ENCODE data around the gene LONRF2. TPM values are rescaled to one million over a fixed set of nuclear protein-coding genes. Genes with fewer than 3 reads are reported as not detected.

Gene LONRF2
- total and polyA plus RNA-seq, 2 of the 4 experiments (the other 2 are of a cell fraction), result 0.19 to 0.54 TPM

DNA sequence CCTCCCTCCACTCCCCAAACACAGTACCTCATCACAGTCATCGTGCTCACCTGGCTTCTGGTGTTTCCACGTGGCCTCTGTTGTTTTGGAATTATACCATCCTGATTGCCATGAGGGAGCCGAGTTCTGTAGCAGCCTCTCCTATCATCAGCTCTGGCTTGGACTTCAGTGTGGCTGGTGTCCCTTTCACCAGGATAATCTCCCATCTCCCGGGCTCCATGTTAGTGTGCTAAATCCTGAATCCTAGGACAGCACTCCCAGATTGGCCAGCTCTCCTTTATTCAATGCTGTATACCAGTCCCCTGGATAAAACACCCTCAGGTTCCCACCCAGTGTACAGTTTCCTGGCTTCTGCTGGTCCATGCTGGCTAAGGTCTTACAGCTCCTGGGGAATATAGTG, 53.3 kb downstream of the LONRF2 start:
- Histone ChIP-seq H3K56ac (ENCODE audit: extremely low read depth, insufficient read depth, low read length) (no peak overlapping the region), H4K5ac (ENCODE audit: low read depth, low read length) (no peak overlapping the region), H2BK20ac (ENCODE audit: low read depth, low read length) (no peak overlapping the region), H4K8ac (ENCODE audit: low read depth in 2 of 2, low read length in 2 of 2) (no peak overlapping the region), H3K23ac (ENCODE audit: low read depth, low read length) (no peak overlapping the region), H3K27me3 (ENCODE audit: control insufficient read depth, insufficient read depth, low read length) (peaks cover 17% of the 10 kb centered on the region), H3K4me3 (ENCODE audit: insufficient read depth, low read depth, low read length) (no peak overlapping the region), H3K14ac (replicated peaks; ENCODE audit: low read depth, low read length) (no peak overlapping the region), H2BK120ac (ENCODE audit: low read depth, low read length) (no peak overlapping the region), H4K20me1 (ENCODE audit: insufficient read depth, low read length) (no peaks in the 10 kb centered on the region), H3K4me2 (ENCODE audit: low read depth, low read length) (no peak overlapping the region), H2AK5ac (ENCODE audit: low read depth, low read length) (no peak overlapping the region; the same call in 1 of the 2 replicates), H3K36me3 (ENCODE audit: control insufficient read depth, insufficient read depth, low read length) (no peaks in the 10 kb centered on the region), H3K9me1 (ENCODE audit: insufficient read depth, low read length) (no peaks in the 10 kb centered on the region; the same call in 1 of the 2 replicates), H2BK15ac (ENCODE audit: low read depth, low read length) (no peak overlapping the region), H2AFZ (replicated peaks; ENCODE audit: low read length, poor library complexity) (no peak overlapping the region), H3K4me1 (ENCODE audit: control insufficient read depth, insufficient read depth, low read length) (peaks cover 2% of the 10 kb centered on the region; the same call in 1 of the 2 replicates), H3K27ac (ENCODE audit: insufficient read depth, low read length) (no peak overlapping the region), H2AK9ac (replicated peaks; ENCODE audit: low read depth, low read length, poor library complexity) (no peak overlapping the region), H4K91ac (ENCODE audit: insufficient read depth, low read depth, low read length) (no peak overlapping the region), H2BK5ac (ENCODE audit: low read depth, low read length, poor library complexity, severe bottlenecking) (no peak overlapping the region), H3K4ac (ENCODE audit: low read depth, low read length) (no peak overlapping the region), H3K9ac (ENCODE audit: low read depth, low read length) (no peak overlapping the region), H3K79me1 (ENCODE audit: low read depth in 1 of 2, low read length in 2 of 2) (no peaks in the 10 kb centered on the region), H3K18ac (ENCODE audit: low read depth, low read length) (no peak overlapping the region), H3K9me3 (ENCODE audit: control insufficient read depth, insufficient read depth, low read length) (peaks cover 4% of the 10 kb centered on the region; the same call in 1 of the 2 replicates)
- dilution Hi-C loops (cut with HindIII; ENCODE audit: low sequenced_read_pairs, unreplicated experiment) (no loop called here), intact Hi-C loops (cut with micrococcal nuclease) (loop anchor here (10.0 kb wide), 1 partner anchor 1614 kb away; no protein-coding TSS in a partner anchor), in situ Hi-C loops (cut with MboI; ENCODE audit: low sequenced_read_pairs) (loop anchor here (25.0 kb wide), 1 partner anchor 1107 kb away; the partner anchor contains the start of genes LIPT1 and TSGA10)
- no peak for DNase-seq
- no peak for ATAC-seq (ENCODE audit: low read depth)
- WGBS, 2 experiments (ENCODE audit: extremely low coverage in 2 of 2, insufficient read length in 1 of 2), result 57% methylated on average over 1 of the region's 4 CpGs; no CpG with 5 or more reads in 1 of the 2 experiments
- ChIA-PET POLR2A (ENCODE audit: unreplicated experiment) (no interaction called here), CTCF (interaction anchor here (1.0 to 1.1 kb wide), 2 partner anchors 98 to 112 kb away, joined by 5 to 7 read pairs; no protein-coding TSS in a partner anchor)
- no TSS peak for BruUV-seq (replicated peaks)
- TF ChIP-seq MXI1 (IDR thresholded peaks at IDR 0.05; ENCODE audit: borderline replicate concordance, low read depth, low read length), result no peak
- no peak for TF ChIP-seq FOS (IDR thresholded peaks at IDR 0.05; ENCODE audit: low read depth, low read length)
- TF ChIP-seq NFE2L2 (IDR thresholded peaks at IDR 0.05; ENCODE audit: low read depth, low read length), result no peak
- TF ChIP-seq RFX5 (IDR thresholded peaks at IDR 0.05; ENCODE audit: low read depth, low read length), result no peak
- TF ChIP-seq, protein P1, sequence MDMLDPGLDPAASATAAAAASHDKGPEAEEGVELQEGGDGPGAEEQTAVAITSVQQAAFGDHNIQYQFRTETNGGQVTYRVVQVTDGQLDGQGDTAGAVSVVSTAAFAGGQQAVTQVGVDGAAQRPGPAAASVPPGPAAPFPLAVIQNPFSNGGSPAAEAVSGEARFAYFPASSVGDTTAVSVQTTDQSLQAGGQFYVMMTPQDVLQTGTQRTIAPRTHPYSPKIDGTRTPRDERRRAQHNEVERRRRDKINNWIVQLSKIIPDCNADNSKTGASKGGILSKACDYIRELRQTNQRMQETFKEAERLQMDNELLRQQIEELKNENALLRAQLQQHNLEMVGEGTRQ (IDR thresholded peaks at IDR 0.05; ENCODE audit: low read depth, low read length), result no peak
- TF ChIP-seq SMC3 (IDR thresholded peaks at IDR 0.05; ENCODE audit: low read depth, low read length), result no peak
- TF ChIP-seq, protein P2, sequence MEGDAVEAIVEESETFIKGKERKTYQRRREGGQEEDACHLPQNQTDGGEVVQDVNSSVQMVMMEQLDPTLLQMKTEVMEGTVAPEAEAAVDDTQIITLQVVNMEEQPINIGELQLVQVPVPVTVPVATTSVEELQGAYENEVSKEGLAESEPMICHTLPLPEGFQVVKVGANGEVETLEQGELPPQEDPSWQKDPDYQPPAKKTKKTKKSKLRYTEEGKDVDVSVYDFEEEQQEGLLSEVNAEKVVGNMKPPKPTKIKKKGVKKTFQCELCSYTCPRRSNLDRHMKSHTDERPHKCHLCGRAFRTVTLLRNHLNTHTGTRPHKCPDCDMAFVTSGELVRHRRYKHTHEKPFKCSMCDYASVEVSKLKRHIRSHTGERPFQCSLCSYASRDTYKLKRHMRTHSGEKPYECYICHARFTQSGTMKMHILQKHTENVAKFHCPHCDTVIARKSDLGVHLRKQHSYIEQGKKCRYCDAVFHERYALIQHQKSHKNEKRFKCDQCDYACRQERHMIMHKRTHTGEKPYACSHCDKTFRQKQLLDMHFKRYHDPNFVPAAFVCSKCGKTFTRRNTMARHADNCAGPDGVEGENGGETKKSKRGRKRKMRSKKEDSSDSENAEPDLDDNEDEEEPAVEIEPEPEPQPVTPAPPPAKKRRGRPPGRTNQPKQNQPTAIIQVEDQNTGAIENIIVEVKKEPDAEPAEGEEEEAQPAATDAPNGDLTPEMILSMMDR (conservative IDR thresholded peaks at IDR 0.05; ENCODE audit: low read depth, low read length), result no peak

Measured in IMR-90 (cell line).